DND-41 (cell line): ENCODE results near the gene ARL4C.

Experiments used
- ATAC-seq: fragments of 200-7000 bp; cut with Tn5 transposase; 3 replicates; pipeline ENCODE4 v1.9.1; 2021; ENCODE audit warnings: low read depth; ENCODE audit not compliant: insufficient read depth
- DNase-seq: peaks from one replicate; pipeline ENCODE4 v3.0.0-alpha.2; 2020
- H2AFZ ChIP-seq: 2 replicates; pipeline ENCODE4 v1.6.0; 2012; ENCODE audit warnings: low read depth, low read length
- H3K27ac ChIP-seq: 2 replicates; pipeline ENCODE4 v1.5.1; 2012; ENCODE audit warnings: low read length, inconsistent platforms
- H3K27me3 ChIP-seq: fragments of 200-600 bp; sonication (generic); 2 replicates; pipeline ENCODE4 v1.6.0; 2012; ENCODE audit warnings: low read length, mild to moderate bottlenecking, inconsistent platforms; ENCODE audit not compliant: insufficient read depth, poor library complexity
- H3K36me3 ChIP-seq: 2 replicates; pipeline ENCODE4 v1.5.1; 2012; ENCODE audit warnings: low read length, inconsistent platforms; ENCODE audit not compliant: insufficient read depth
- H3K4me1 ChIP-seq: 2 replicates; pipeline ENCODE4 v1.5.1; 2012; ENCODE audit warnings: mild to moderate bottlenecking, low read length; ENCODE audit not compliant: insufficient read depth
- H3K4me2 ChIP-seq: 2 replicates; pipeline ENCODE4 v1.6.0; 2012; ENCODE audit warnings: mild to moderate bottlenecking, moderate library complexity, low read length, inconsistent platforms; ENCODE audit not compliant: insufficient read depth
- H3K4me3 ChIP-seq, 2 experiments: fragments of 200-600 bp in 1 of 2; shearing (Covaris generic) in 1 of 2; 2 replicates each; pipeline ENCODE4 v1.5.1; 2012 to 2016; ENCODE audit warnings: inconsistent platforms in 2 of 2, low read length in 2 of 2, mild to moderate bottlenecking in 2 of 2, low read depth in 1 of 2, moderate library complexity in 1 of 2
- H3K79me2 ChIP-seq: 2 replicates; pipeline ENCODE4 v1.6.0; 2012; ENCODE audit warnings: low read length, inconsistent platforms; ENCODE audit not compliant: insufficient read depth
- H3K9ac ChIP-seq: 2 replicates; pipeline ENCODE4 v1.6.0; 2012; ENCODE audit warnings: low read depth, mild to moderate bottlenecking, inconsistent platforms, low read length, moderate library complexity
- H3K9me3 ChIP-seq: 2 replicates; pipeline ENCODE4 v1.5.1; 2012; ENCODE audit warnings: low read length, moderate library complexity, mild to moderate bottlenecking, inconsistent platforms; ENCODE audit not compliant: insufficient read depth, severe bottlenecking
- H4K20me1 ChIP-seq: 2 replicates; pipeline ENCODE4 v1.6.0; 2012; ENCODE audit warnings: low read length; ENCODE audit not compliant: insufficient read depth
- EZH2 ChIP-seq: IDR thresholded peaks from 3 replicates; pipeline ENCODE4 v1.6.1; 2012; ENCODE audit warnings: borderline replicate concordance, low read depth, mild to moderate bottlenecking, moderate library complexity, low read length, inconsistent platforms; ENCODE audit not compliant: severe bottlenecking
- TF ChIP-seq, protein P1 (sequence below): IDR thresholded peaks from 2 replicates; pipeline ENCODE4 v1.5.1; 2012; ENCODE audit warnings: borderline replicate concordance, low read length, moderate library complexity, mild to moderate bottlenecking; ENCODE audit not compliant: poor library complexity, severe bottlenecking; ENCODE audit errors: extremely low read depth

ARL4C gene

DNA sequence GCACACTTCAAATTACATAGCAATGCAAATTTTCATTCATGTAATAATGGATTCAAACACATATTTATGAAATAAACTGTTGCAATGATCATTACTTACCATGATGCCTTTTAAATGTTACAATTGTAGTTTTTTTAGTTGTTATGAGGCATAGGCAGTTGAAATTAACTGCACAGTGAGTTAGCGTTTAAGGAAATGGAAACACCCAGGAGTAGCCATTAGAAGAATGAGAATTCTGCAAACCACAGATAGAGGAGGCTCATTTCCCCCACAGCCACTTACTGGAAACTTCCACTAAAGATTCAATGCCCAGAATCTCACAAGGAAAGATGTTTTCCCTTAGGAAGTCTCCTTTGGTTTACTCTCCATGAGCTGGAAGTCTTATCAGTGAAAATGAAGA lies 8.4 kb downstream of the ARL4C start:
- Histone ChIP-seq H3K4me1 (peaks cover 100% of the 10 kb centered on the region), H3K9ac (no peak overlapping the region), H3K27ac (peak overlapping the region; percentile 92), H3K27me3 (no peaks in the 10 kb centered on the region), H3K4me2 (0 out of 2 replicates have a peak overlapping the region, but pooled peaks have one; percentile 9), H2AFZ (no peak overlapping the region), H3K36me3 (peaks cover 76% of the 10 kb centered on the region), H3K4me3 (no peak overlapping the region), H4K20me1 (peaks cover 28% of the 10 kb centered on the region), H3K9me3 (no peaks in the 10 kb centered on the region), H3K79me2 (peaks cover 91% of the 10 kb centered on the region)
- DNase-seq (no peak), ATAC-seq (no peak)
- TF ChIP-seq, protein P1, sequence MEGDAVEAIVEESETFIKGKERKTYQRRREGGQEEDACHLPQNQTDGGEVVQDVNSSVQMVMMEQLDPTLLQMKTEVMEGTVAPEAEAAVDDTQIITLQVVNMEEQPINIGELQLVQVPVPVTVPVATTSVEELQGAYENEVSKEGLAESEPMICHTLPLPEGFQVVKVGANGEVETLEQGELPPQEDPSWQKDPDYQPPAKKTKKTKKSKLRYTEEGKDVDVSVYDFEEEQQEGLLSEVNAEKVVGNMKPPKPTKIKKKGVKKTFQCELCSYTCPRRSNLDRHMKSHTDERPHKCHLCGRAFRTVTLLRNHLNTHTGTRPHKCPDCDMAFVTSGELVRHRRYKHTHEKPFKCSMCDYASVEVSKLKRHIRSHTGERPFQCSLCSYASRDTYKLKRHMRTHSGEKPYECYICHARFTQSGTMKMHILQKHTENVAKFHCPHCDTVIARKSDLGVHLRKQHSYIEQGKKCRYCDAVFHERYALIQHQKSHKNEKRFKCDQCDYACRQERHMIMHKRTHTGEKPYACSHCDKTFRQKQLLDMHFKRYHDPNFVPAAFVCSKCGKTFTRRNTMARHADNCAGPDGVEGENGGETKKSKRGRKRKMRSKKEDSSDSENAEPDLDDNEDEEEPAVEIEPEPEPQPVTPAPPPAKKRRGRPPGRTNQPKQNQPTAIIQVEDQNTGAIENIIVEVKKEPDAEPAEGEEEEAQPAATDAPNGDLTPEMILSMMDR, result no peak
- no peak for TF ChIP-seq EZH2

DNA sequence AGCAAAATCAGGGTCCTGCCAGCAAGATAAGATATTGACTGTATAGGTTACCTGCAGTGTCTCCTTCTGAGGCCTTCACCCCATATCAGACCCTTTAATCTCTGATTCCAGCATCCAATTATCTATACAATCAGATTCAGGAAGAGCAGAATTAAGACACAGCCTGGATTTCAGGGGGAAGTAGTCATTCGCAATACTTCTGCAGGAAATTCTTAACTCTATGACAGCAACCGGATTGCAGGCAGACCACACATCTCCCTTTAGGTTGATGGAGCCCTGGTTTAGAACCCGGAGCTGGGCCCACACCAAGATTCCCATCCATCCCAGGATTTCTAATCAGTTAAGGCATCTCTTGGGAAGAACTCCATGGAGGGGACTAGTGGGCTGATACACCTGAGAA lies 9.5 kb downstream of the ARL4C start:
- Histone ChIP-seq H3K4me3 (no peak overlapping the region), H3K27me3 (no peaks in the 10 kb centered on the region), H2AFZ (no peak overlapping the region), H3K9me3 (no peaks in the 10 kb centered on the region), H3K9ac (no peak overlapping the region), H4K20me1 (peaks cover 16% of the 10 kb centered on the region), H3K4me1 (peaks cover 100% of the 10 kb centered on the region), H3K27ac (peak overlapping the region; percentile 92), H3K79me2 (peaks cover 80% of the 10 kb centered on the region), H3K4me2 (no peak overlapping the region), H3K36me3 (peaks cover 65% of the 10 kb centered on the region)
- TF ChIP-seq EZH2, result no peak
- ATAC-seq (no peak), DNase-seq (no peak)

DNA sequence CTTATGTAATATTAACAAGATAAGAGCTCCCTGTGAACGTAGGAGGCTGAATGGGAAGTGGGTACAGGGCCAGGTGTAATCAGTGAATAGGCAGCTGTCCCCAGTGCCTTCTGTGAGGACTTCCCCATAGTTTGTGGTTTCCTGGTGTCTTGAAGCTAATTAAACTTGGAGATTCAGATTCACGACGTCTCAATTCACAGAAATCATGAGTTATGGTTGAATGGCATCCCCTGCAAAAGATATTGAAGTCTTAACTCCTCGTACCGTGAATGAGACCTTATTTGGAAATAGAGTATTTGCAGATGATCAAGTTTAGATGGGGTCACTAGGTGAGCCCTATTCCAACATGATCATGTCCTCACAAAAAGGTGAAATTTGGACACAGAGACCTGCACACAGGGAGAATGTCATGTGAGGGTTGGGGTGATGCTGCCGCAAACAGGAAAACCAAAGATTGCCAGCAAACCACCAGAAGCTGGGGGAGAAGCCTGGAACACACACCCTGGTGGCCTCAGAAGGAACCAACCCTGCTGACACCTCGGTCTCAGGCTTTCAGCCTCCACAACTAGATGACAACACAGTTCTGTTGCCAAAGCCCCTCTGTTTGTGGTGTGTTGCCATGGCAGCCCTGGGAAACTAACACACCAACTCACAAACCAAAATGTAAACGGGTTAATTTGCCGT lies 13.2 kb downstream of the ARL4C start:
- peak overlapping the region; percentile 92 for H3K27ac ChIP-seq
- peaks cover 29% of the 10 kb centered on the region for H3K36me3 ChIP-seq
- H3K4me1 ChIP-seq, result peaks cover 89% of the 10 kb centered on the region
- H2AFZ ChIP-seq, result no peak overlapping the region
- no peaks in the 10 kb centered on the region for H4K20me1 ChIP-seq
- H3K9ac ChIP-seq, result peak overlapping the region; percentile 54
- H3K4me3 ChIP-seq, result peak overlapping the region in 1 of 2 experiments; percentile 43; a peak in 2 of 4 replicates
- DNase-seq (peak; percentile 94), ATAC-seq (peak; percentile 85)
- no peaks in the 10 kb centered on the region for H3K27me3 ChIP-seq
- peak overlapping the region; percentile 58 for H3K4me2 ChIP-seq
- TF ChIP-seq, protein P1, result peak; percentile 92
- TF ChIP-seq EZH2, result no peak
- H3K9me3 ChIP-seq, result no peaks in the 10 kb centered on the region
- peaks cover 43% of the 10 kb centered on the region for H3K79me2 ChIP-seq

DNA sequence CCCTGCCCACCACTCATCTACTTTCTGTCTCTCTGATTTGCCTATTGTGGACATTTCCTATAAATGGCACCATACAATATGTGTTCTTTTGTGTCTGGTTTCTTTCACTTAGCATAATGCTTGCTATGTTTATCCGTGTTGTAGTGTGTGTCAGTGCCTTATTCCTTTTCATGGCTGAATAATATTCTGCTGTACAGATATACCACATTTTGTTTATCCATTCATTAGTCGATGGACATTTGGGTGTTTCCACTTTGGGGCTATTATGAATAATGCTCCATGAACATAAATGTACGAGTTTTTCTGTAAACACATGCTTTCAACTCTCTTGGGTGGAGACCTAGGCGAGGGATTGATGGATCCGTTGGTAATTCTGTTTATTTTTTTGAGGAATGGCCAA lies 15.6 kb downstream of the ARL4C start:
- H3K9me3 ChIP-seq, result no peaks in the 10 kb centered on the region
- no peak overlapping the region for H2AFZ ChIP-seq
- H3K79me2 ChIP-seq, result peaks cover 19% of the 10 kb centered on the region
- H3K4me3 ChIP-seq, result no peak overlapping the region
- H3K36me3 ChIP-seq, result peaks cover 5% of the 10 kb centered on the region; the same call in 1 of the 2 replicates
- no peaks in the 10 kb centered on the region for H3K27me3 ChIP-seq
- DNase-seq (no peak), ATAC-seq (no peak)
- H3K4me1 ChIP-seq, result peaks cover 78% of the 10 kb centered on the region
- H3K9ac ChIP-seq, result no peak overlapping the region
- peak overlapping the region; percentile 92 for H3K27ac ChIP-seq
- no peaks in the 10 kb centered on the region for H4K20me1 ChIP-seq
- no peak overlapping the region for H3K4me2 ChIP-seq
- TF ChIP-seq, protein P1, result no peak
- TF ChIP-seq EZH2, result no peak
